ENCODE measurements around the gene SHB.

The SHB gene

DNA sequence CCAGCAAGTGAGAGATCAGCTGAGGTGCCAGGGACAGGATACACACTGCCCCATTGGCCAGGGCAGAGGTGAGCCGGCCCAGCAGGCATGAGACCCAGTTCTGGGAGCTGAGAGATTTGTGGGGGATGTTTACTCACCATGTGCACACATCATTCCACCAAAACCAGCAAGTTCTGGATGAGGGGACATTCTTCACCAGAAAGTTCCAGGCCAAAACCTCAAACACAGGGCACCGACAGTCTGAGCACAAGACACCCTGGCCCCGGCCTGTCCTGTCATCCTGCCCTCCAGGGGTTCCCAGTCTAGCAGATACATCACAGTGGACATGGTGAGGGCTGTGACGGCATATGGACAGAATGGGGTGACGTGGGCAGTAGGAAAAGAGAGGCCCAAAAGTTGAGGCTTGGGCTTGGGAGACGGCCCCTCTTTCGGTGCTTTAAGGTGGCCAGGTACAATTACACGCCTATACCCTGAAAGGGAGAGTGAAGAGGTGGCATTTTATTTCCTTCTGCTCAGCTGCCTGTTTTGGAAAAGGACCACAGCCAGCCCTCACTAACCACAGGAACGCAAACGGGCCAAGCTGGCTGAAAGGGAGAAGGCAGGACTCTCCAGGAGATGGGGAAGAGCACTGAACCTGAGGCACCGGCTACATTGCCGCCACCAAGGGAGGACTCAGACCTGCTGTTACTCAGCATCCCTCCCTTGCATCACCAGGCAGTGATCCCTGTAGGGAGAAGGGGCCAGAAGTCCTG is 64.0 kb downstream of the SHB start:
- DNase-seq, result no peak

DNA sequence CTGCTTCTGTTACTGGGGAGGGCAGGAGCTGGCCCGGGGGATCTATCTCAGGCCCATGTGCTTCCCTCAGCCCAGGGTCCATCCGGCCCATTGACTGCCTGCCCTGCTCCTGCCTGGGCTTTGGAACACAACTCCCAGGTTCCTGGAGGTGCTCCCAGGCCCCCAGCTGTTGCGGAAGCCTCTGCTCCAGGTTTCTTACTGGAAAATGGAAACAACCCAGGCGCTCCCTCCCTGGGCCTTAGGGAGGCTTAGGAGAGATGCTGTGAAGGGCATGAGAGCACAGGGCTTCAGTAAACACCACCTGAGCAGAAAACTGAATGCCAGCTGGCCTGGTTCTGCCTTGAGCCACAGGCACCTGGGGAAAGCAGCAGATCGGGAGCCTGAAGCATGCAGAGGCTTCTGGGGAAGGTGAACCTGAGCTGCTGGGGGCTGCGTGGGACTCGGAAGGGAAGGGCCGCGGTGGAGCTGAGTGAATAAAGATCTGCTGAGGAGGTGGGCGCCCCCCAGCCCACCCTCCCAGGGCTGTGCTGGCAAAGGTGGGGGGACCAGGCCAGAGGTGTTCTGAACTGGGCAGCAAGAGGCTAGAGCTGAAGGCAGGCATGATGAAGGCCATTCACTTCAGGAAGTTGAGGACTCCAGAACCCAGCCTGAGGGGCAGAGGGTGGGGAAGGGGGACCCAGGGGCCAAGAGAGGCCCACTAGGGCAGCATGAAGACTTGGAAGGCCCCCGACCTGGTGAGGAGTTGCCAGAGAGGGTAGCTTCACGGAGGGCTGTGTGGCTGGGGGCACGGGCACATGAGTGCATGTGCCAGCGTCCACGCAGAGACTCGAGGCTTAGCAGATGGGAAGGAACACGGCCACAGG is 64.8 kb downstream of the SHB start:
- no peak for DNase-seq

DNA sequence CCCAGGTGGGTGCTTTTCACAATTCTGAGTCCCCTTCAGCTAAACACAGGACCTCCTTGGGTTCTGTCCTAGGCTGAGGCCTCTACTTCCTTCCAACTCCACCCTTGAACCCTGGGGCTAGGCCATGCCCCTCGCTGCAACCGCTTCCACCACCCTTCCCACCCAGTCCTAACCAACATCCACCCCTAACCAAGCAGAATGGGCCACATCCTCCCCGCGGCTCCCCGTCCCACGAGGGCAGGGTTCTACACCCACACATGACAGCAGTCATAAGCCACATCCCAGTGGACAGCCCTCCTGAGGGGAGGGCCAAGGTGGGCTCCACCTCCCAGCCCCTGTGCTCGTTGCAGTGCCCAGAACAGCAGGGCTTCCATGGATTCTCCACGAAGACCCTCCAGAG is 65.8 kb downstream of the SHB start:
- no peak for DNase-seq

DNA sequence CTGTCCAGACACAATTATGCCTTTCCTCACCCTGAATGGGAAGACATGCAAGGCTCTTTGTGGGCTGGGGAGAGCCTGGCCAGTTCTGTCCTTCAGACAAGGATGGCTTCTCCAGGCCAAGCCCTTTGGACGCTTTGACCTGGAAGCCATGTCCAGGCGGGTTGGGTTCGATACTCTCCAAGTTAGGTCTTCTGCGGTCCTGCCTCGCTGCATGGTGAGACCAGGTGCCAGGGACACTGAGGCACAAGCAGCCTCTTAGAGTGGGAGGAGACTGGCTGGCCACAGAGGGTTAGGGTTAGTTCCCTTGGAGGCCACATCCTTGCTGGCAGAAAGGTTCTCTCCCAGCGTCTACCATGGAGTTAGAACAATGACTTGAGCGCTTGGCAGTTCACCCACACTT is 67.6 kb downstream of the SHB start:
- DNase-seq, result no peak

DNA sequence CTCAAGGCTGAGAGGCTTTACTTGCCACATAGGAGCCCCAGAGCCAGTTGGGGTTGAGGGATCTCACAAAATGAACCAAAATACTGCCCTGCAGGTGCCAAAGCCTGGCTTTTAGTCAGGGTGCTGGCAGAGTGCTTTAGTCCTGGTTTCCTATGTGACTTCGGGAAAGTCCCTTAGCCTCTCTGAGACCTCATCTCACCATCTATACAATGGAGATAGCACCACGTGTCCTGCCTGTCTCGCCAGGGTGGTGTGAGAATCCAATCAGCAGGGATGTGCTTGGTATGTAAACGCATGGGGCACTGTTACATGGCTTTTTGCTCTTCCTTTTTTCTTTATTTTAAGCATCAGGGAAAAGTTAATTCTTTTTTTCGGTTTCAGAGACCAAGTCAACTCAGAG is 68.3 kb downstream of the SHB start:
- DNase-seq, result no peak

DNA sequence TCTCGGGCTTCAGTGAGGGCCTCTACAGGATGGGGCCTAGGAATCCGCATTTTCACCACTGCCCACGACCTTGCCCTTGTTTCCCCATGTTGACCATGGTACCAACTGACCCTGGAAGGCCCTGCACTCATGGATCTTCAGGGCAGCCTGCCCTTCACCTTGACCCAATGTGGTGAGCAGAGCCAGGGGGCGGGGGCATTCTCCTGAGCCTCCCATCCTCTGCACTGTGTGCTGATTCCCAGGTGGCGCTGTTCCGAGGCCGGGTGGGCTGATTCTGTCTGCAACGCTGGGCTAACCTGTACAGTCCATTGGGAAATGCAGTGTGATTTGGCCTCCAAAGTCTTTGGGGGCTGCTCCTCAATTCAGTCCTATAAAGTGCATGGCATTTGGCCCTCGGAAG is 68.7 kb downstream of the SHB start:
- no peak for DNase-seq

DNA sequence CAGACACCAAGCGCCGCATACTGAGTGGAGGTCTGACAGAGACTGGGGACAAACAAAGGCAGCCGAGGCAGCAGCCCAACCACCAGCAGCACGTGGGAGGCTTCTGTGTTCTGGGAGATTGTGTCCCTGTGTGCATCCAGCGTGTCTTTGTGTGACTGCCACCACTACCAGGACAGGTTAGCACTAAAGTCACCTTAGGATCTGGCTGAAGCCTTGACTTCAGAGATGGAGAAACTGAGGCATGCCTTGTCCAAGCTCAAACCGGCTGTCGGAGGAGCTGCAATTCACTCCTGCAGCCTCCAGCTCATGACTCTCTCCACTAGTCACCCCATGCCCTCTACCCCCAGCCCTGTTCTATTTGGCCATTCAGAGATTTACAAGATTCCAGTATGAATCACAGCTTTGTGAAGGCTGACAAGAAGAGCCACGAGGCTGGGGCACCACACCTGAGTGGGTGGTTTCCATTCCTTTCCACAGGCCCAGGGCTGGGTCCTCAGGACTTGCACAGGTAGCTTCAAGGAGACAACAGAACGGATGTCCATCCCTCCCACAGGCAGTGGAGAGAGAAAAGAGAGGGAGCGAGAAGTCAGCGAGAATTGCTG is 69.3 kb downstream of the SHB start:
- DNase-seq, result no peak

DNA sequence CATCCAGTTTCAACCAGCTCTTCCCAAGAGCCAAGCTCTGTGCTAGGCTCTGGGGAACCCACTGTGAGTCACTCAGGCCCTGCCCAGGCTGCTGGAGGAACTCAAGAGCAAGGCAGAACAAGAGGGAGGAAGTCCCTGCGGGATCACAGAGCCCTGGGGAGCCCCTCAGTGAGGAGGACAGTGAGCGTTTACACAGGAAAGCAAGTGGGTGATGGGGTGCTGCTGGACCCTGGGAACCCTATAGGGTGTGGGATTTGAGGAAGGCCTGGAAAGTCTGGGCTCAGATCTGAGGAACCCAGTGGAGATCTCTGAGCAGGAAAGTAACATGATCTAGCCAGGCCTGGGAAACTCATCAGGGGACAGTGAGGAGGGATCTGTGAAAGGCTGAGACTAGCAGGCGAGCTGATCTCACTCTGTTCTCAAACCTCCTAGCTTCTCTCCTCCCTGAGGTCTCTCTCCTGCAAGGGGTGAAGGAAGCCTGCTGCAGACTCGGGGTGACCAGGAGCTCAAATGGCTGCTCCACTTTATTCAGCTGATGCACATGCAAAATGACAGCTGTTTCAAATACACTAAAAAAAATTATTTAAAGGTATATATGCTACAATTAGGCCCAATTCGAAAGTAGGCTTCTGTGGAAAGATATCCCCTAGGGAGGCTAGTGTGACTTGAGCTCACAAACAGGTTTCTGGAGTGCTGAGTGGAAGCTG is 70.0 kb downstream of the SHB start:
- DNase-seq, result peak; percentile 48

DNA sequence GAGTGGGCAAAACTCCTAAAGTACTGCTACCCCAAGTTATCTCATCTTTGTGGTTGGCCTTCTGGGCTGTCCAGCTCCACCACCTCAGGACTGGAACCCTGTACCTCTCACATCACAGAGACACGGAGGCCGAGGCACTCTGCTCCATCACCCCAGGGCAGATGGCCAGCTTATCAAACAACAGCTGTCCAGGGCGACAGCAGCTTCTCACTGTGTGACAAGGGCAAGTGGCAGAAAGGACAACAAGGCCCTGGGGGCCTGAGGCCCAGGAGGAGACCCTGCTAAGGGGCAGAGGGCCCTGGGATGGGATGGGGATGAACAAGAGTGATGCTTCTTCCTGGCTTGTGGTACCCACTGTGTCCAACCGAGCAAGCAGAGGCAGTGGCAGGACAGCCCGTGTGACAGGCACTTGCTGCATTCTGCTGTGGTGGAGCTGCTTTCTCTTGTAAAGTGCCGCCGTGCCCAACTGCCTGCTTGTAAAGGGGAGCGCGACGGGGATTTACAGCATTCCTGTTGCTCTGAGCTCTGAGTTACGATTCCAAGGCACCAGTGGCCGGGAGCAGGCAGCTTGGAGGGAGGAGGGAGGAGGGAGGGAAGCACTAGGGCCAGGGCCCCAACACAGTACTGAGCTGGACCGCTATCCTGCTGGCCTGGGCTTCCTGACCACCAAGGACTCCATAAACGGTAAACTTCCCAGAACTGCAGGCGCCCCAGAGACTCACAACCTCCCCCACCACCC is 71.2 kb downstream of the SHB start:
- no peak for DNase-seq

DNA sequence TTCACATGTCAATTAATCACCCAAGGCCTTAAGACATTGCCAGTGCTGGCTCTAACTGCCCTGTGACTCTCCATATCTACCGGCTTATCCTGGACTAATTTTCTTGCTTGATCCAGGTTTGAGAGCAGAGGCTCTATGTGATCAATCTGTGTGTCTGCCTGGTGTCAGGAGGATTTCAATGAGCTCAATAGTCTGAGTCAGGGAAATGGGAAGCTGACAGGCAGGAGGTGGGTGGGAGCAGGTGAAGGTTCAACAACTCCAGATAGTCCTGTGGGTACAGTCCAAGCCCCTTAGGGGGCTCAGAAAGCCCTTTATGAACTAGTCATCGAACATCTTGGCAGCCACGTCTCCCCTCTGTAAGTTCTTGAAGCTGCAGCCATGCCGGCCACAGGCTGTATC is 72.2 kb downstream of the SHB start:
- DNase-seq, result no peak

DNA sequence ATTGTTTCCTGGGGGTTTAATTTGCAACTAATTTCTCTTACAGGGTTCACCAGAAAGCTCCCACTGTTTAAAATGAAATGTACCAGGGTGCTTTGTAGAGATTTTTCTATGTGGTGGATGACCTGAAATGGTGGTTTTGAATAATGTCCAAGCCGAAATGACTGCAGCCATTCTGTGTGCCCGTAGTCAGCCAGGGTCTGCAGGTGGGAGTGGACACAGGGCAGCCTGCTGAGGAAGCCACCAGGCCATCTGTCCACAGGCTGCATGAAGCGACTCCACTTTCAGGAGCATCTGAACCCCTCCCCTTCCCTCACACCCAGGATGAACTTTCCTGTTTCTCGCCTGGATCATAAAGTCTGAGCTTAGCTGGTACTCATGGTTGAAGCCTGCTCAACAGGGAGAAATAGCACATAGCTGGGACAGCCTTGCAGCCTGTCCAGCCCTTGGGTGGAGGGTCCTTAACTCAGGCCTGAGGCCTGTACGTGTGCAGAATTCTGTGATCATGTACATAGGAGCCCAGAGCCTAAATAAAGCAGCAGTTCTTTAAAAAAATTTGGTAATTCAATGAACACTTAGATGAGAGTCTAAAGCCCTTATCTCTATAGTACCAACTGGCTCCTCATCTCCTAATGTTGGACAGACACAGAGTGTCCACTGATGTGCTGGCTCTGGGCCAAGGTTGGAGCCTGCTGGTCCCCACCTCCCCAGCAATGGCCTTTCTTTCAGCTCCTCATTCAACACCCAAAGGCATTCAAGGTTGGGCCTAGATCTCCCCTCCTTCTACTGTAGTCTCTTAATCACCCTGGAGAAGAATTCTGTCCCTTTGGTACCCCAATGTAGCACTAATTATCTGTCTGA is 72.8 kb downstream of the SHB start:
- DNase-seq, result no peak

DNA sequence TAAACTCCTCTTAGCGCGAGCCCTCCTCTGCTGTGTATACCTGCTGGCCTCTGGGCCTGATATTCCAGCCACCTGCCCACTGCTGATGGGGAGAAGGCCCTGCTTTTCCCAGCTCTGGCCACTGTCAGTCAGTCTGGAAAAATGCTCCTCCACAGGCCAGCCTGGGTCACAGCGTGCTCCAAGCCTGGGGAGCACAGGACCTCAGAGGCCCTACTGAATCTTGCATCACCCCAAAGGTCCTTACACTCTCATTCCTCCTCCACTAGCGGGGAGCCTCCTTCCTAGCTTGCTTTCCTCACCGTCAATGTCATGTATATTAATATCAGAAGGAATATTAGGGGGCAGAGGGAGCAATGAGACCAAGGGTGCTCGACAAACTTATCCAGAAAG is 73.7 kb downstream of the SHB start:
- DNase-seq, result no peak

DNA sequence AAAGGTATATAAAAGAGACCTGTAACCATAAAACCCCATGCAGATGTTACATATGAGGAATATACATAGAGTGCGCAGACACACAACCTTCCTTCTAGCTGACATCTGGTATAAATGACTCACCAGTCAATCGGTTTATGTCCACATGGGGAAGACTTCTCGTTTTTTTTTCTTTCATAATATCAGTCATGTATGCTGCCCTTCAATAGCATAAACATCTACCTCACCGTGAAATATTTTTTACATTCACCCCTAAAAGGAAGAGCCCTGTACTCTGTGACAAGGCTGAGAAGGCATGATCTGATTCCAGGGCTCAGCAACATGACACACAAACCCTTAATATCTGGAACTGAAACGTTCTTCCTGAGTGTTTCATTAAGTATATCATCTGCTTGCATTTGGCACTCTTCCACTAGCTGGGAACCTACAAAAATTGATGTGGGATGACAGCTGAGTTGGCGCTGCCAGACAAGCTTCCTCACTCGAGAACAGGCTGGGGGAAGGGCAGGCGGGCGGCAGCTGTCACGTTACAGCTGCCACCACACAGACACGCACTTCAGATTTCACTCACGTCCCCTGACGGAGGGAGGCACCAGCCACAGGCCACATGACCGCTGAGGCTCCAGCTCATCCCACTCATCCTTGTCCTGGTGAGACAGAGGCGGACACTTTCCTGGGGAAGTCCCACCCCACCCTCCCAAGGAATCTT is 74.2 kb downstream of the SHB start:
- peak; percentile 87 for DNase-seq

DNA sequence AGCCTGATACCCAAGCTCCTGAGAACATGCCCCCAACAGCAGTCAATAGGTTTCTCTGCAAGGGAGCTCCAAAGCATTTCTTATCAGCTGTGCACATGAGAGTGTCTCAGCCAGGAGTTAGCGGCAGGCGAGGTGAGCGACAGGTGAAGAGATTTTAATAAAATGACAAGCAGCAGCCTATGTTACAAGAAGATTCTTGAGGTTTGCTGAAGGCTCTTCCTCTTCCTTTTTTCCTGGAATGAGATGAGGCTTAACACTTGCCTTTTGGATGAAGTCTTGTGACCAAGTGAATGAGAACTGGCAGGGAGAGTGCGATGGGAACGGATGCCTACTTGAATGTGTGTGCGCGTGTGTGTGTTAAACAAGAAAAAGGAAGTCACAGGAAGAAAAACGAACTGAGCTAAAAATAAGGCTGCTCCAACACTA is 76.1 kb downstream of the SHB start:
- DNase-seq, result no peak

DNA sequence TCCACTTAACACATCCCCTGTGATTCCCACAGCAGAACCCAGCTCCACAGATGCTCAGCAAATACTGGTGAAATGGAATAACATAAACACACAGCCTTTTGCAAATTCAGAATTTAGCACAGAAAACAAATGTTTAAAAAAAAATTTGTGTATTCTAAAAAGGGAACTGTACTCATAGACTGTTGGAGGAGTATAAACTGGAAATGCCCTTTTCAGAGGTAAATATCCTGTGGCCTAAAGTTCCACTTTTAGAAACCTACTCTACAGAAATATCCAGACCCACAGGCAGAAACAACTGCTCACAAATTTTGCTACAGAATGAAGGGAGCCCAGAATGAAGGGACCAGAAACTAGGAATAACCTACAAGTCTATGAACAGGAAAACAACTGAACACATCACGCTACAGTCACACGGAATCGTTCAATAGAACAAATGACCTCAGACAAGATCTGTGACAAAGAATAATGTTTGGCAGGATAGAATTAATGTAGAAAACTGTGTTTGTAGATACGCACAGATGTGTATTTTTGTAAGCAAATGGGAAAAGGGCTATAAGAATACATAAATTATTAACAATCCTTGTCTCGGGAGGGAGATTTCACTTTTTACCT is 78.5 kb downstream of the SHB start:
- no peak for DNase-seq

DNA sequence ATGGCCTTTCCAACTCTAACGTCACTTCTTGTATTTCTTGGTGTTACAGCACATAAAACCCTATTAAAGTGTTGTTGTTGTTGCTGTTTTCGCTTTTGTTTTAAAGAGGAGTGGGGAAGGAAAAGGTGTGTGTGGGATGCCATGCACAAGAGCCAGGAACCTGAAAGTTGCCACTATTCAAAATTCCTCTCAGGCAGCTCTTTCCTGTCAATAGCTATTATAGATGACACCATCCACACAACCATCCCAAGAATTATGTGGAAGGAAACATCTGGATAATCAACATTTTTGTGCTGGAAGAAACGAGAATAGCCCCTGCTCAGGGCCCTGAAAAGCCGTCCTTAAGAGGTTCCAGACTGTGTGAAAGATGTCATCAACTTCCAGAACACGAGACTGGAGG is 79.3 kb downstream of the SHB start:
- DNase-seq, result no peak

DNA sequence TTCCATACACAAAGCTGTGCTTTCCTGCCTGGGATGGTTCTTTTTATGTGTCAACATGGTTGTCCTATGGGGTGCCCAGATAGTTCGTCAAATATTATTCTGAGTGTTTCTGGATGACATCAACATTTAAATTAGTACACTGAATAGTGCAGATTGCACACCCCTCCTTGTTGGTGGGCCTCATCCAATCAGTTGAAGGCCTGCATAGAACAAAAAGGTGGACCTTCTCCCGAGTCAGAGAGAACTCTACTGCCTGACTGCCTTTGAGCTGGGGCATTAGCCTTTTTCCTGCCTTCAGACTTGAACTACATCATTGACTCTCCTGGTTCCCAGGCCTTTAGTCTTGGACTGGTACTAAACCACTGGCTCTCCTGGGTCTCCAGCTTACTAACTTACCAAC is 80.4 kb downstream of the SHB start:
- no peak for DNase-seq

DNA sequence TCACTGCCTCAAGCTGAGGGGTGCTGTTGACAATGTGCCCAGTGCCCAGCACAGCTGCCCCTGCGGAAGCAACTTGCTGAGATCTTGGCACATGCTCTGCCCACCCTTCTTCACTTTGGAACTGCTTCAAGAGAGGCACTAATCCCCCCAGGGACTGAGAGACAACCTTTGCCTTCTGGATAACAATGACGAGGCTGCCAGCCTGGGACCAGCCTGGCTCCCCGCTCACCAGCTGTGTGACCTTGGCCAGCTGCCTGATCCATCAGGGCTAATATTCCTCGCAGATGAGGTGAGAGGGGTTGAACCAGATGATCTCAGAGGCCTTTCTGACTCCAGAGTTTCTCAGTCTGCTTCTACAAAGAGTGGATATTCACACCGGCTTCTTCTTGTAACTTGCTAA is 81.0 kb downstream of the SHB start:
- DNase-seq, result no peak

DNA sequence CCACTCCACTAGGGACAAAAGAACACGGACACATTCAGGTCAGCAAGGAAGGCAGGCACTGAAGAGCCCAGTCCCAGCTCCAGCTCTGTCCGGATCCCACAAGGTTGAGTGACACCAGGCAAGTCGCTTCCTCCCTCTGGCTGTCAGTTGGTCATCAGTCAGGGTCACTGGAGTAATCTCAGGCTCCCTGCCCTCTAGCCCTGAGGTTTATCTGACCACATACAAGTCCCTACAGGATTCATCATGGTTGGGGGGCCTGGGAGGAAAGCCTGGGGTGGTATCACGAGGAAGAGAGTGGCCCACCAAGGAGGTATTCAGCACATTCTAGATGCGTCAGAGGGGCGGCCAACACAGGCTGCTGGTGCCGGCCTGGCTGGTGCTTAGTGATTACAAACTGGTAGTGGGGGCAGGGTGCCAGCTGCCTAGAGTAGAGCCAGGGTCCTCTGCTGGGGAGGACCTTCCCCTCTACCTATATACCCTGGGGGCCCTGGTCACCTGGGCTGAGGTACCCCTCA is 81.5 kb downstream of the SHB start:
- DNase-seq, result no peak

DNA sequence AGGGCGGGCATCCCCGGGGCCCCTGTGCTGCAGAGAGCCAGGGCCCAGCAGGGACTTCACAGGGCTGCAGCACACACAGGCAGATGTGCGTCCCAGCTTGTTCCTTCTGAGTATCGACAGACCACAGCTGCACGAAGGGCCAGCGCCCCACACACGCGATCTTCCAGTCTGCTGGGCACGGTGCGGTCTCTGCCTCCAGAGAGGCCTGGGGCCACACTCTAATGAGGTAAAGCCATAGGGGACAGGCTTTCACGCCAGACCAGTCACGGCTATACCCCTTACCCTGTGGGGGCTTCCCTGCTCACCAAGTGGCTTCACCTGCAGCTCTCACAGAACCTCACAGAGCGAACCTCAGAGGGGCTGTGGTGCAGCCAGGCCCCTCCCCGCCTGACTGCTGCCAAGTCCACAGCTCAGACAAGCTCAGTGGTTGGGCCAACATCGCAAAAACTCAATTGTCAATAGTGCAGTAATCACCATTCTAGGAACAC is 82.2 kb downstream of the SHB start:
- DNase-seq, result no peak

All from fibroblast of skin of back (primary cell).